Measurements from ENCODE around the gene TM7SF2.

- TF ChIP-seq CTCF (IDR thresholded peaks at IDR 0.05) (no peak), EZH2 (IDR thresholded peaks at IDR 0.05; ENCODE audit: borderline replicate concordance, insufficient read depth, low read depth, low read length, poor library complexity, severe bottlenecking) (no peak)
Measured at GRCh38 chr11:65116370-65117205, 4.9 kb downstream of the TM7SF2 start.
